Measurements from ENCODE around the gene INSIG1.

The INSIG1 gene

GRCh38 chr7:155298834-155299534 is 1.3 kb downstream of the INSIG1 start:
- peak; percentile 92 for ATAC-seq

GRCh38 chr7:155299535-155300202 is 2.0 kb downstream of the INSIG1 start:
- ATAC-seq, result no peak
- TF ChIP-seq ZFP3 (CRISPR knock-in tag; IDR thresholded peaks at IDR 0.05), result no peak

More at GRCh38 chr7:155298834-155299534, 1.3 kb downstream of the INSIG1 start:
- TF ChIP-seq ZFP30 (CRISPR knock-in tag; IDR thresholded peaks at IDR 0.05), result no peak
- no peak for TF ChIP-seq PPARA (CRISPR knock-in tag; IDR thresholded peaks at IDR 0.05; ENCODE audit: borderline replicate concordance)
- TF ChIP-seq ZNF565 (CRISPR knock-in tag; conservative IDR thresholded peaks at IDR 0.05; ENCODE audit: low read depth), result no peak
- no peak for TF ChIP-seq CSRNP3 (CRISPR knock-in tag; IDR thresholded peaks at IDR 0.05)
- no peak for TF ChIP-seq TCF4 (CRISPR knock-in tag; IDR thresholded peaks at IDR 0.05; ENCODE audit: borderline replicate concordance)
- no peak for TF ChIP-seq PATZ1 (CRISPR knock-in tag; IDR thresholded peaks at IDR 0.05; ENCODE audit: borderline replicate concordance)
- no peak for TF ChIP-seq ZC3H10 (CRISPR knock-in tag; IDR thresholded peaks at IDR 0.05)
- TF ChIP-seq BACH2 (CRISPR knock-in tag; IDR thresholded peaks at IDR 0.05; ENCODE audit: borderline replicate concordance), result no peak
- TF ChIP-seq TSHZ2 (CRISPR knock-in tag; IDR thresholded peaks at IDR 0.05), result no peak
- no peak for TF ChIP-seq ARNTL (CRISPR knock-in tag; IDR thresholded peaks at IDR 0.05; ENCODE audit: borderline replicate concordance, low read depth)
- no peak for TF ChIP-seq TOX (CRISPR knock-in tag; IDR thresholded peaks at IDR 0.05; ENCODE audit: borderline replicate concordance)
- TF ChIP-seq ISL1 (CRISPR knock-in tag; IDR thresholded peaks at IDR 0.05), result no peak
- TF ChIP-seq ZFP3 (CRISPR knock-in tag; IDR thresholded peaks at IDR 0.05), result no peak
- TF ChIP-seq CREB5 (CRISPR knock-in tag; IDR thresholded peaks at IDR 0.05; ENCODE audit: low read depth), result no peak
- TF ChIP-seq CSDC2 (CRISPR knock-in tag; IDR thresholded peaks at IDR 0.05), result no peak
- TF ChIP-seq ZNF70 (CRISPR knock-in tag; IDR thresholded peaks at IDR 0.05), result no peak

- ATAC-seq, result no peak
- TF ChIP-seq BACH2 (CRISPR knock-in tag; IDR thresholded peaks at IDR 0.05; ENCODE audit: borderline replicate concordance) (no peak), TSHZ2 (CRISPR knock-in tag; IDR thresholded peaks at IDR 0.05) (no peak), OSR1 (CRISPR knock-in tag; IDR thresholded peaks at IDR 0.05) (no peak), ZC3H10 (CRISPR knock-in tag; IDR thresholded peaks at IDR 0.05) (no peak), POU6F1 (CRISPR knock-in tag; IDR thresholded peaks at IDR 0.05; ENCODE audit: borderline replicate concordance, low read depth) (no peak), ZNF565 (CRISPR knock-in tag; conservative IDR thresholded peaks at IDR 0.05; ENCODE audit: low read depth) (no peak), ESRRG (CRISPR knock-in tag; IDR thresholded peaks at IDR 0.05) (no peak), ZNF70 (CRISPR knock-in tag; IDR thresholded peaks at IDR 0.05) (no peak), PATZ1 (CRISPR knock-in tag; IDR thresholded peaks at IDR 0.05; ENCODE audit: borderline replicate concordance) (no peak), SNAI2 (CRISPR knock-in tag; IDR thresholded peaks at IDR 0.05) (no peak), ZFP30 (CRISPR knock-in tag; IDR thresholded peaks at IDR 0.05) (no peak)
Measured at GRCh38 chr7:155300641-155301452, 3.2 kb downstream of the INSIG1 start.

Data from SK-N-SH treated with all-trans-retinoic acid at 6 μM for 48 hours (cell line).